Tibial nerve (tissue), 4 donors: ENCODE results near the gene PDK3. TPM values are rescaled to one million over a fixed set of nuclear protein-coding genes. Genes with fewer than 3 reads are reported as not detected.

ENCODE experiments used
- DNase-seq, 2 donors: peaks; one replicate each; pipeline ENCODE4 v3.0.0-alpha.2; 2019; ENCODE audit warnings: low spot score in 2 of 2
- H3K27ac ChIP-seq, 4 donors: fragments of 200-600 bp; sonication (generic) in 3 of 4; one replicate each; pipeline ENCODE4 v1.5.1; 2017 to 2019; ENCODE audit warnings: mild to moderate bottlenecking in 1 of 4
- H3K27me3 ChIP-seq, 2 donors: fragments of 200-600 bp; sonication (generic) in 1 of 2; one replicate each; pipeline versions ENCODE4 v1.5.1 to v1.6.0; 2017 to 2019
- H3K36me3 ChIP-seq, 3 donors: fragments of 200-600 bp; sonication (generic); one replicate each; pipeline ENCODE4 v1.5.1; 2018 to 2019
- H3K4me1 ChIP-seq, 4 donors: fragments of 200-600 bp; sonication (generic) in 3 of 4; one replicate each; pipeline ENCODE4 v1.5.1; 2017 to 2019
- H3K4me3 ChIP-seq, 4 donors: fragments of 200-600 bp; sonication (generic) in 3 of 4; one replicate each; pipeline ENCODE4 v1.5.1; 2017 to 2019; ENCODE audit warnings: mild to moderate bottlenecking in 1 of 4, moderate library complexity in 1 of 4
- H3K9me3 ChIP-seq, 4 donors: fragments of 200-600 bp; sonication (generic) in 3 of 4; one replicate each; pipeline ENCODE4 v1.5.1; 2017 to 2019
- EP300 ChIP-seq, 2 donors: sonication (generic); formaldehyde crosslinking; IDR thresholded peaks; one replicate each; pipeline ENCODE4 v1.6.1; 2017; ENCODE audit warnings: antibody characterized with exemption in 2 of 2, mild to moderate bottlenecking in 1 of 2
- POLR2A ChIP-seq, 2 donors: fragments of 450-650 bp; IDR thresholded peaks; one replicate each; pipeline ENCODE4 v1.6.1; 2017; ENCODE audit warnings: antibody characterized with exemption in 2 of 2, mild to moderate bottlenecking in 2 of 2, moderate library complexity in 2 of 2
- WGBS, 2 donors: methylation state at CpG; one replicate each; pipeline ENCODE4 v1.1.5; 2018; 5-methylcytosine and 5-hydroxymethylcytosine counted together
- total RNA-seq, 4 donors: library from RNA; depleted of rRNA; stranded (reverse); fragments of >200 nt; gene quantifications; one replicate each; pipeline ENCODE4 v1.1.0, GENCODE V29; 2016
- TF ChIP-seq, protein P1 (sequence below), 5 experiments: fragments of 200-600 bp in 3 of 5; fragments of 450-650 bp in 2 of 5; sonication (generic) in 3 of 5; IDR thresholded peaks; one replicate each; pipeline ENCODE4 v1.5.1; 2016 to 2019; ENCODE audit warnings: antibody characterized with exemption in 5 of 5, mild to moderate bottlenecking in 3 of 5, moderate library complexity in 2 of 5

PDK3 gene
- 10 to 100 TPM; 18.3 to 39.8 (median 31.3) TPM for total RNA-seq

DNA sequence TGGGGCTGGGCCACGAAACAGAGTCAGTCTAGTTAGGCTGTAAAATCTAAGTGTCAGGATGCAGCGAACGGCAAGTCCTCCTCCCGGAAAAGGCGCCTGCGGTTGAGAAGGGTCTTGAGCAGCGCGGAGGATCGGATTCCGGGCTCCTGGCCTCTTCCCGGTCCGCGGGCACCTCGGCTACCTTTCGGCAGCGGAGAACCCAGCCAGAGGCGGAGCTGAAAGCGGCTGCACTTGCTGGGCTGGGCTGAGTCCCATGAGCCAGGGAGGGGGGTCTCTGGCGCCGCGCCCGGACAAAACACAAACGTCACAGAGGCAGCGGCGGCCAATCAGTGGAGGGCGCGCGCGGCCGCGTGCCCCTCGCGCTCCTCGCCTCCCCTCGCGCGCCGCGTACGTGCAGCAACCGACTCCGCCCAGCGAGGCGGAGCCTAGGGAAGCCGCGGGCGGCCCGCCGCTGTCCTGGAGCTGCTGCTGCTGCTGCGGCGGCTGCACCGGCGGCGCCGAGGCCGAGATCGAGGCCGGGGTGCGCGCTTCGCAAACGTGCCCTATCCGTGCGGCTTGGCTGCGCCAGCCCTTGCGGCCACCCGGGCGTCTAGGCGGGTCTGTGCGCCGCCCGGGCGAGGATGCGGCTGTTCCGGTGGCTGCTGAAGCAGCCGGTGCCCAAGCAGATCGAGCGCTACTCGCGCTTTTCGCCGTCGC is at the start of gene PDK3:
Gene PDK3, plus strand, starts transcription at position 451 of the 696 bp plus-strand sequence. Its CDS starts 170 bp downstream, at position 621.
- Histone ChIP-seq H3K4me1 (peaks cover 0 to 18% (median 0%) of the 10 kb centered on the region in 4 donors), H3K4me3 (peak within 1 kb of the TSS; percentile 51 to 83 (median 77)), H3K27ac (peak within 1 kb of the TSS; percentile 47 to 90 (median 86)), H3K9me3 (no peaks in the 10 kb centered on the region), H3K36me3 (no peaks in the 10 kb centered on the region), H3K27me3 (no peaks in the 10 kb centered on the region)
- 0 to 51% methylated on average over 4 to 60 of the region's 83 CpGs for WGBS, 2 donors
- DNase-seq = peak; percentile 80 to 82
- peak; percentile 78 to 82 for TF ChIP-seq POLR2A (IDR thresholded peaks at IDR 0.05)
- TF ChIP-seq, protein P1, sequence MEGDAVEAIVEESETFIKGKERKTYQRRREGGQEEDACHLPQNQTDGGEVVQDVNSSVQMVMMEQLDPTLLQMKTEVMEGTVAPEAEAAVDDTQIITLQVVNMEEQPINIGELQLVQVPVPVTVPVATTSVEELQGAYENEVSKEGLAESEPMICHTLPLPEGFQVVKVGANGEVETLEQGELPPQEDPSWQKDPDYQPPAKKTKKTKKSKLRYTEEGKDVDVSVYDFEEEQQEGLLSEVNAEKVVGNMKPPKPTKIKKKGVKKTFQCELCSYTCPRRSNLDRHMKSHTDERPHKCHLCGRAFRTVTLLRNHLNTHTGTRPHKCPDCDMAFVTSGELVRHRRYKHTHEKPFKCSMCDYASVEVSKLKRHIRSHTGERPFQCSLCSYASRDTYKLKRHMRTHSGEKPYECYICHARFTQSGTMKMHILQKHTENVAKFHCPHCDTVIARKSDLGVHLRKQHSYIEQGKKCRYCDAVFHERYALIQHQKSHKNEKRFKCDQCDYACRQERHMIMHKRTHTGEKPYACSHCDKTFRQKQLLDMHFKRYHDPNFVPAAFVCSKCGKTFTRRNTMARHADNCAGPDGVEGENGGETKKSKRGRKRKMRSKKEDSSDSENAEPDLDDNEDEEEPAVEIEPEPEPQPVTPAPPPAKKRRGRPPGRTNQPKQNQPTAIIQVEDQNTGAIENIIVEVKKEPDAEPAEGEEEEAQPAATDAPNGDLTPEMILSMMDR (IDR thresholded peaks at IDR 0.05) = peak in 1 of 5 experiments; percentile 7
- peak in 1 of 2 donors; percentile 61 for TF ChIP-seq EP300 (IDR thresholded peaks at IDR 0.05)

DNA sequence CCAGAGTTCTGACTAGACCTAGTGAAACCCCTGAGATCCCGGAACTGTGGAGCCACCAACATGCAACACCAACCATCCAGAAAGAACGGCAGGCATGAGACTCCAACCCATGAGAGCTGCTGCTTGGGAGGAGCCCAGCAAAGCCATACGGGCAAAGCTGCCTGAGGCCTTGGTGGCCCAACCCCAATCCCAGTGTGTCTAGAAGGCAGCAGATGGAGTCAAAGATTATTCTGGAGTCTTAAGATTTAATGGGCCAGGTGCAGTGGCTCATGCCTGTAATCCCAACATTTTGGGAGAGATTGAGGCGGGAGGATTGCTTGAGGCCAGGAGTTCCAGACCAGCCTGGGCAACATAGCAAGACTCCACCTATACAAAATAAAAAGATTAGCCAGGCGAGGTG is 49.2 kb upstream of the PDK3 start:
- WGBS, 2 donors = 82 to 96% methylated on average over 2 to 5 of the region's 5 CpGs
- DNase-seq = no peak
- TF ChIP-seq, protein P1 (IDR thresholded peaks at IDR 0.05) = no peak
- TF ChIP-seq EP300 (IDR thresholded peaks at IDR 0.05) (no peak), POLR2A (IDR thresholded peaks at IDR 0.05) (no peak)
- Histone ChIP-seq H3K27me3 (no peaks in the 10 kb centered on the region), H3K27ac (no peak overlapping the region), H3K36me3 (no peaks in the 10 kb centered on the region), H3K4me1 (no peaks in the 10 kb centered on the region), H3K4me3 (no peak overlapping the region), H3K9me3 (no peaks in the 10 kb centered on the region)

DNA sequence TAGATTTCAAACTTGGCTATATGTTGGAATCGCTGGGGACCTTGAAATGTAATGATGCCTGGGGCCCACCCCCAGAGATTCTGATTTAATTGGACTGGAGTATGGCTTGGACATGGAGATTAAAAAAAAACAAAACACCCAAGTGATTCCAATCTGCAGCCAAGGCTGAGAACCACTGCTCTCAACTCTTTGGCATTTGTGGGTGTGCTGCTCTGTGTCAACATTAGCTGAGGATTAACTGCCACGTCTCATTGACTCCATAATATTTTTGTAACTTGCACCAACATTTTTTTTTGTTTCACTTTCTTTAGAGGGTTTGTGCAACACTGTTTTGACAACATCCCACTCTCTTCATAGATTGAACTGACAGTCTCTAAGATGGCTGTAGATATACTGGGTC is 41.1 kb upstream of the PDK3 start:
- Histone ChIP-seq H3K36me3 (no peaks in the 10 kb centered on the region), H3K4me1 (peaks cover 0 to 16% (median 5%) of the 10 kb centered on the region in 4 donors), H3K9me3 (no peaks in the 10 kb centered on the region), H3K27ac (peak overlapping the region in 2 of 4 donors; percentile 64 to 71), H3K4me3 (no peak overlapping the region), H3K27me3 (no peaks in the 10 kb centered on the region)
- DNase-seq = no peak
- WGBS, 2 donors = 45 to 56% methylated on average over 2 of the region's 2 CpGs
- TF ChIP-seq, protein P1 (IDR thresholded peaks at IDR 0.05) = no peak
- TF ChIP-seq POLR2A (IDR thresholded peaks at IDR 0.05) = no peak
- TF ChIP-seq EP300 (IDR thresholded peaks at IDR 0.05) = no peak

DNA sequence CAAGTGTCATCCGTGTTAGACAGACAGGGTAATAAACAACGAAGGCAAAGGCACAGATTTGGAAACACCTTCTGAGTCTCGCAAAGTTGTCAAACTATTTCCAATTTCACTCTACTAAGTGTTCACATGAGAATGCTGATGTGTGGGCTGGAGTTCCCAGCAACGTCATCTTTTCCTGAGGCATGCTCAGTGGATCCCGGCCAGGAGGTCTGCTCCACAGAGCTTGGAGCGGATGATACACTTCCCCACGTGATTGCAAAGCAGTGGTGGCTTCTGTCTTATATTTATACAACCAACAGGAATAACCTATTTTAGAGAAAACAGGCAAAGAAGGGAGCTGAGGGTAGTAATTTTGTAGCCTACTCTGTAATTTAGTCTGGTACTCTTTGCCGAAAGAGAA is 40.1 kb upstream of the PDK3 start:
- no peaks in the 10 kb centered on the region for H3K27me3 ChIP-seq
- peak; percentile 36 to 63 for DNase-seq
- TF ChIP-seq, protein P1 (IDR thresholded peaks at IDR 0.05) = no peak
- TF ChIP-seq POLR2A (IDR thresholded peaks at IDR 0.05) (no peak), EP300 (IDR thresholded peaks at IDR 0.05) (peak in 1 of 2 donors; percentile 24)
- peaks cover 0 to 16% (median 5%) of the 10 kb centered on the region in 4 donors for H3K4me1 ChIP-seq
- peak overlapping the region in 2 of 4 donors; percentile 64 to 71 for H3K27ac ChIP-seq
- WGBS, 2 donors = 64 to 65% methylated on average over 8 of the region's 8 CpGs
- H3K9me3 ChIP-seq = no peaks in the 10 kb centered on the region
- no peak overlapping the region for H3K4me3 ChIP-seq
- no peaks in the 10 kb centered on the region for H3K36me3 ChIP-seq

DNA sequence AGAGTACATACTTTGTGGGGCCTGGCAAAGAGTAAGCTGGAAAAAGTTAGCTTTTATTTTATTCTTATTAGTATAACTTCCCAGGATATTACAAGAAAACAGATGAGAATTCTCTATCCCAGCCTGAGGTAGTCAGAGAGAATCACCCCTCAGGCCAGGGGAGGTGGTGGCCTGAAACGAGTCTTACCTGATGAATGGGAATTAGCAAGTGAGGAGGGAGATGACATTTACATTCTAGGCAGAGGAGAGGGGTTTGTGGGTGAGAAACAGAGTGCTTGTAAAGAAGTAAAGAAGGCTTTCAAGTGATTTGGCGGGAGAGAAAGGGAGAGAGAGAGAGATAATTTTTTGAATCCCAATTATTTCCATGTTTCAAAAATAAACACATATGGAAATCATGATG is 39.3 kb upstream of the PDK3 start:
- H3K27ac ChIP-seq = peak overlapping the region in 2 of 4 donors; percentile 55 to 71
- 58 to 59% methylated on average over 2 of the region's 2 CpGs for WGBS, 2 donors

More for the DNA sequence above, 39.3 kb upstream of the PDK3 start:
- DNase-seq = no peak
- Histone ChIP-seq H3K4me1 (peaks cover 0 to 16% (median 5%) of the 10 kb centered on the region in 4 donors), H3K27me3 (no peaks in the 10 kb centered on the region), H3K9me3 (no peaks in the 10 kb centered on the region), H3K36me3 (no peaks in the 10 kb centered on the region), H3K4me3 (no peak overlapping the region)
- TF ChIP-seq, protein P1 (IDR thresholded peaks at IDR 0.05) = no peak
- TF ChIP-seq POLR2A (IDR thresholded peaks at IDR 0.05) = no peak
- TF ChIP-seq EP300 (IDR thresholded peaks at IDR 0.05) = no peak
